ENCODE measurements around the gene DAPL1.

The DAPL1 gene, protein sequence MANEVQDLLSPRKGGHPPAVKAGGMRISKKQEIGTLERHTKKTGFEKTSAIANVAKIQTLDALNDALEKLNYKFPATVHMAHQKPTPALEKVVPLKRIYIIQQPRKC

GRCh38 chr2:158795195-158795924 is at the start of gene DAPL1:
Gene DAPL1, plus strand, starts transcription at chr2:158795317. Its CDS starts 56 bp downstream, at chr2:158795373.
- peak; percentile 14 for DNase-seq (ENCODE audit: low spot score)

GRCh38 chr2:158745866-158746382 is 49.2 kb upstream of the DAPL1 start:
- no peak for DNase-seq (ENCODE audit: low spot score)

DNA sequence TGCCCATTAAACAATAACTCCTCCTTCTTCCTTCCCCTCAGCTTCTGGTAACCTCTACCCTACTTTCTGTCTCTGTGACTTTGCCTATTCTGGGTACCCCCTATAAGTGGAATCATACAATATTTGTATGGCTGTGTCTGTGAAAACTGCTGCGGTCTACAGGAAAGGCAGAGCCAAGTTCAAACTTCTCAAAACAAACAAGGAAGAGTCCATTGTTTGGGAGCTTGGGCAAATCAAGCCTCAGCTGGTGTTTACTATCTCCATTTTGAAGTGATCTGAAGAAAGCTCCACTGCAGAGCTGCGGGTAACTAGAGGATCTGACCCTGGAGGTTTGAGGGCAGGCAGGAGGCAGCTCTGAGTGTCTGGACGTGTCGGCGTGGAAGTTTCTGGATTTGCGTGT is 48.6 kb upstream of the DAPL1 start:
- no peak for DNase-seq (ENCODE audit: low spot score)

DNA sequence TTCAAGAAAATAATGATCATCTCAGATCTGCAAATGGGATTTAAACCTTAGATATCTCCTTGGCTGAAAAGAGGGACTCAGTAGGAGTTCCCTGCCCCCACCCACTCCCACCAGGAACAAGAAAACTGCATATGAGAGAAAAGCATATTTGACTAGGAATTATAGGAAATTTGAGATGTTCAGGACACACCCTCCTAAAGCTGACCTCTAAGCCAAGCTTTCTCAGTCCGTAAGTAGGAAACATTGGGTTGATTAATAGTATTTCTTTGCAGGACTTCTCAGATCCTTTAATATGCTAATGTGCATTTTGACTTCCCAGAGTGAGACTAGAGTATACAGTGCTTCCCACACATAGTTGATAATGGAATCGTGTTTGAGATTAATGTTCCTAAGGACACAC is 47.8 kb upstream of the DAPL1 start:
- no peak for DNase-seq (ENCODE audit: low spot score)

GRCh38 chr2:158748926-158749590 is 46.1 kb upstream of the DAPL1 start:
- no peak for DNase-seq (ENCODE audit: low spot score)

DNA sequence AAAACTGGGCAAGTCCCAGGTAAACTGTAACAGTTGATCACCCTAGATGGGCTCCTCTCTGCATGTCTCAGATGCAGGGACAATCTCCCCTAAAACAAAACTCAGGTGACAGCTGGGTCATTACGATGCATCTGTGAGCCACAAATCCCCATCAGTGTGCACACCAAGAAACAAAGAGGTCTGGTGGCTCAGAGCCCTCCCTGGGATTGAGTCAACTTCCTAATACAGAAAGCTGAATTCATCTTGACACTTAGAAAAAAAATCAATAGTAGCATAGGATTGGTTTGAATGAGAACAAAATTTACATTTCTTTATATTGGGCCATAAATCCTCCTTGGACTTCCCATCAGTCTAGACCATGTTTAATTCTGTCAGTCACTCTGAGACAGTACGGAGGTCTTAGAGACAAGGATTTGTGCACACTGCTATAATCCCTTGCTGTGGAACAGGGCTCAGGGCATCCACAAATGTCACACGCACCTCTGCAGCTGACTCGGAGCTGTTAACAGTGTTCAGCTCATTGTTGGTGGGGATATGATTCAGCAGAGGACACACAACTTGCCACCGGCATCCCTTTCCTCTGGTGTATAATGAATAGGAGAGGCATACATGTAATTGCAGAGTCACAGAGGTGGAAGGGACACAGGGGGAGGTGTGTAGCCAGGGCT is 44.5 kb upstream of the DAPL1 start:
- DNase-seq (ENCODE audit: low spot score), result no peak

- DNase-seq (ENCODE audit: low spot score), result peak; percentile 89
Observed at GRCh38 chr2:158753641-158754611, 41.2 kb upstream of the DAPL1 start.

DNA sequence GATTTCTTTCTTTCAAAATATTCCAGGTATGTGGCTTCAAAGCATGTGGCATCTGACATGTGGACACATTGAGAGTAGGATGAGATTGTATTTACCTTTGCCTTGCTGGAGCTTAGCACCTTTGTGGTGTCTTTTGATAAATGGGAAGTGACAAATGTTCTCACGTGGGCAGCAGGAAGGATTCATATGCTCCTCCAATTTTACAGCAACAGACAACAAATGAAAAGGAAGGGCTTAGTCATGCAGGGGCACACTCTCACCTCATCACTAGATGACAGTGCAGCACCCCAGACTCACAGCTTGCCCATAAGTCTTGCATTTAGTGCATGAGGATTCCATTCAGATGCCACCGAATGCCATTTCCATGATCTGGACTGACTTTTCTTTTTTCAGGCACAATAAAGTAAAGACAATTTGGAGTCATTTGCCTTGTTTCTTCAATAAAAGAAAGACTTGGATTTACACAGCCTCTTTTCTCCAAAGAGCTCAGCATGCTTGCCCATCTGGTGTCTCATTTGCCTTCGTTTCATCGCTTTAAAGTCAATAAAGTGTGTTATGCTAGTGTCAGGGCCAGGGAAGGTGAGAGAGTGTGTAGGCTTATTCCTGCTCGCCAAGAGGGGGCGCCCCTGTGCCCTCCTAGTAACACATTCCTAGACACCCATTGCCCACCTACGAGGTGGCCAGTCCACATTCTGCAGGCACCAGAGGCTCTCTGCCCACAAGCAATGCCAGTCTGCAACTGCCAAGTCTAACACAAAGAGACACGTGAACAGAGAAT is 39.6 kb upstream of the DAPL1 start:
- no peak for DNase-seq (ENCODE audit: low spot score)

- no peak for DNase-seq (ENCODE audit: low spot score)
Observed at GRCh38 chr2:158756331-158756730, 38.8 kb upstream of the DAPL1 start.

DNA sequence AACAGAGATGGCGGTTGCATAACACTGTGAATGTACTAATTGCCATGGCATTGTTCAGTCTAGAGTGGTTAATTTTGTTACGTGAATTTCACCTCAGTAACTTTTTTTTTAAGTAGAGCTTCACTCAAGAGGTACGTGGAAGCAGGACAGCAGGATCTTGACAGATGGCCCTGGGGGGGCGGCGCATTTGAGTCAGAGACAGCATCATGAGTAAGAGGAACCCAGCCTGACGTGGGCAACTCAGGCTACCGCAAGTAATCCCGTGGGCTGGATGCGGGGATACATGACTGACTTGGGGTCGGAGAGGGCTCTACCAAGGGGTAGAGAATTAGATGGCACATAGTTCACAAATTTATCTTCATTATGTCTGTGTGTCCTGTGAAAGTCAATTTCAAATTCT is 38.1 kb upstream of the DAPL1 start:
- DNase-seq (ENCODE audit: low spot score), result no peak

- no peak for DNase-seq (ENCODE audit: low spot score)
Observed at GRCh38 chr2:158760887-158761286, 34.2 kb upstream of the DAPL1 start.

GRCh38 chr2:158761621-158762020 is 33.5 kb upstream of the DAPL1 start:
- DNase-seq (ENCODE audit: low spot score), result no peak

- DNase-seq (ENCODE audit: low spot score), result no peak
Observed at GRCh38 chr2:158762336-158762735, 32.8 kb upstream of the DAPL1 start.

DNA sequence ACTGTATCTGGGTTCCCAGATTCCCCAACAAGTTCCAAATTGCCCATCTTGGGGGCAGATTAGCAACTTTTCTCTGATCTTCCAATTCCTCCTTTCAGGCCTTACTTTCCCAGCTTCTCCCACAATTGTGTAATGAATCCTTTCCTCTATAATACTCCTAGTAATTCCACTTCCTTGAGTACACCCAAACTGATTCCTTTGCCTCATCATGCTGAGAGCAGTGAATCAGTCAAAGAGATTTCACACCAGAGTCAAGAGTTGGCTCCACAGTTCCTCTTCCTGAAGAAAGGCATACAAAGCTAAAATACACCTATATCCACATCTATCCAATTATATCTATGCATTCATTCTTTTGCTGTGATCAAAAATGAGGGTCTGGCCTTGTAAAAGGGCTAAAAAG is 28.6 kb upstream of the DAPL1 start:
- no peak for DNase-seq (ENCODE audit: low spot score)

GRCh38 chr2:158772306-158773078 is 22.6 kb upstream of the DAPL1 start:
- DNase-seq (ENCODE audit: low spot score), result peak; percentile 93

DNA sequence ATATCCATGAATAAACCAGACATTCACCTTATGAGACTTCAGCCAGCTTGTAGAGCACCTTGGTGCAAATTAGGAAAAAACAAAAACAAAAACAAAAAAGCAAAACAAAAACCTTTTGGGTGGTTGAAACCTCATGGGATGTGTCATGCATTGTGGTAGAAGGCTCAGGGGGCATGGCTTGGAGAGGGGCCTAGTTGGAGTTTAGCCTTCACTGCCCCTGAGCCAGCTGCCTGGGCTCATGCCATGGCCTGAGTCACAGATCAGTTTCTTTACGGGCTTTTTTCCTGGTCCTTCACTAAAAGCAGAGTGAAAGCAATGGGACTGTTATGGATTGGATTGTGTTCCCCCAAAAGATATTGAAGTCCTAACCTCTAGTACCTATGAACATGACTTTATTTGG is 22.0 kb upstream of the DAPL1 start:
- peak; percentile 33 for DNase-seq (ENCODE audit: low spot score)

DNA sequence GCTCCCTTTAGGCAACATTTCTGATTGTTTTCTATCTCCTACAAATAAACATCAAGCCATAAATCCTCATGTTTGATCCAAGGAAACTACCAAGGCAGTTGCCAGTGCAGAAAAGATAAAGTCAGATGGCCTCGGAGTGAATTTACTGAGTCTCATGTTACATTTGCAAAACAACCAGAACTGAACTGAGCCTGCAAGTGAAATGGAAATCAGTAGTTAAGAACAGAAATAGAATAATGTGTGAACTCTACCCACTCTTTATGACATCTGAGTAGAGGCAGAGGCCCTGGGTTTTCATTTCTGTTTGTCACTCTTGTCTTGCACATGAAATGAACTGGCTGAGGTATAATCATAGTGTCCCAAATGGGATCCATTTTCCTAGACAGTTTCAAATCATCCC is 20.4 kb upstream of the DAPL1 start:
- no peak for DNase-seq (ENCODE audit: low spot score)

GRCh38 chr2:158775273-158776027 is 19.7 kb upstream of the DAPL1 start:
- DNase-seq (ENCODE audit: low spot score), result no peak

- DNase-seq (ENCODE audit: low spot score), result no peak
Observed at GRCh38 chr2:158776231-158776630, 18.9 kb upstream of the DAPL1 start.
